IPS-15b (cell line): ENCODE data around the gene MT2A.

Experiments used
- H3K27me3 ChIP-seq: one replicate; pipeline ENCODE4 v1.6.1; 2013; ENCODE audit warnings: low read length; ENCODE audit not compliant: control insufficient read depth, insufficient read depth
- H3K36me3 ChIP-seq: one replicate; pipeline ENCODE4 v1.6.1; 2013; ENCODE audit warnings: low read length; ENCODE audit not compliant: control insufficient read depth, insufficient read depth
- H3K4me1 ChIP-seq: one replicate; pipeline ENCODE4 v1.6.1; 2013; ENCODE audit warnings: mild to moderate bottlenecking, low read length; ENCODE audit not compliant: control insufficient read depth, insufficient read depth
- H3K4me3 ChIP-seq: one replicate; pipeline ENCODE4 v1.5.1; 2013; ENCODE audit warnings: low read depth, low read length
- H3K9ac ChIP-seq: one replicate; pipeline ENCODE4 v1.6.1; 2013; ENCODE audit warnings: low read depth, mild to moderate bottlenecking, low read length
- H3K9me3 ChIP-seq: one replicate; pipeline ENCODE4 v1.6.1; 2013; ENCODE audit warnings: mild to moderate bottlenecking, low read length; ENCODE audit not compliant: control insufficient read depth, insufficient read depth

MT2A gene

DNA sequence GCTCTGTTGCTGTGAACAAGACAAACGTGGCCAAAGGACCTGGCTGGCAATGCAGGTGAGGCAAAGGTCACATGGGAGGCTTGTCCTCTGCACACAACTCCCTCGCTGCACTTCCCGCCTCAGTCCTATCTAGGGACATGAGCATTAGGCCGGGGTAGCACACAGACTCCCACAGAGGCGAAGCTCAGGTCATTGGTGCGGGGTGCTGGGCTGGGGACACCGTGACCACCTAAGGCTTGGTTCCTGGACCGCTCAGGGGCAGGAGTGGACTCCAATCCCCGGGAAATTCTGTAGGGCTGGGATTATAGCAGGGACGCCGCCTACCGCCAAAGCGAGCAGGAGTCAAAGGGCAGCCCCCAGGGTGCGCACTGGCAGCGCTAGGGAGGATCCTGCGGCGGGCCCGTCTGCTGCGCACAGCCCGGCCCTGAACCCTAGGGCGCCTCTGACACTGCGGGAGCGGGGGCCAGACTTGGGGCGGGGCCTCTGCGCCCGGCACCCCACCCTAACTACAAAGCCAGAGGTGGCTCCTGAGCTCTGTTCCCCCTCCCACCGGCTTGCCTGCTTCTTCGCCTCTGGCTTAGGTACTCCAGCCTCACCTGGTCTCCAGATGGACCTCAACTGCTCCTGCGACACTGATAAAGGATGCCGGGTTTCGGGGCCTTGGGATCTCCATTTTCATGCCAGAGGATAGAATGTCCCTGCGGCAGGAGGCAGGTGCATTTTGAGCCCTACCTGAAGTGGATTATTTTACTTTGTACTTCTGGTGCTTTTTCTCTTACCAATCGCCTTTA is 39.5 kb downstream of the MT2A start:
- Histone ChIP-seq H3K4me3 (peak overlapping the region; percentile 22), H3K9me3 (no peaks in the 10 kb centered on the region), H3K27me3 (peaks cover 98% of the 10 kb centered on the region), H3K4me1 (peaks cover 3% of the 10 kb centered on the region), H3K36me3 (no peaks in the 10 kb centered on the region), H3K9ac (no peak overlapping the region)

DNA sequence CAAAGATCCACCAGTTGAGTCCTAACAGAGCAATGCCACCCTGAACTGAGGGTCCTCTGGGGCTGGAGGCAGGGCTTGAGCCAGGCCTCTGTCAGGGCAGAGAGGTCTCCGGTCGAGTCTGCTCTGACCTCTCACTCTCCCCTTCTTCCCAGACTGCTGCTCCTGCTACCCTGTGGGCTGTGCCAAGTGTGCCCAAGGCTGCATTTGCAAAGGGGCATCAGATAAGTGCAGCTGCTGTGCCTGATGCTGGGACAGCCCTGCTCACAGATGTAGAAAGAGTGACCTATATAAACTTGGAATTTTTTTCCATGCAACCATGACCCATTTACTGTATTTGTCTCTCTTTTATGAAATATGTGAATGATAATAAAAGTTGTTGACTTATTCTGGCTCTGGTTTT is 40.9 kb downstream of the MT2A start:
- no peaks in the 10 kb centered on the region for H3K9me3 ChIP-seq
- H3K36me3 ChIP-seq, result no peaks in the 10 kb centered on the region
- H3K9ac ChIP-seq, result no peak overlapping the region
- peaks cover 92% of the 10 kb centered on the region for H3K27me3 ChIP-seq
- no peaks in the 10 kb centered on the region for H3K4me1 ChIP-seq
- H3K4me3 ChIP-seq, result no peak overlapping the region

DNA sequence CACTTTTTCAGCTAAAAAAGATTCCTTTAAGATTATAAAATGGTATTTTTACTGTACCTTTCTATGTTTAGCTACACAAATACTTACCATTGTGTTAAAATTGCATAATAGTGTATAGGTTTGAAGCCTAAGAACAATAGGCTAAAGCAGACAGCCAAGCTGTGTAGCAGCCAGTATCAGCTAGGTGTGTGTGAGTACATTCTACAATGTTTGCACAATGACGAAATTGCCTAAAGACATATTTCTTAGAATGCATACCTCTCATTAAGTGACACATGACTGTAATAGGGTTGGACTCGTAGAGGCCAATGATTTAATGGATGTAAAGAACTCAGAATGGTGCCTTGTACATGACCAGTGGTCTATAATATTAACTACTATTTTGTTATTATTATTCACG is 41.4 kb downstream of the MT2A start:
- Histone ChIP-seq H3K4me3 (no peak overlapping the region), H3K36me3 (no peaks in the 10 kb centered on the region), H3K4me1 (no peaks in the 10 kb centered on the region), H3K27me3 (peaks cover 89% of the 10 kb centered on the region), H3K9ac (no peak overlapping the region), H3K9me3 (no peaks in the 10 kb centered on the region)

DNA sequence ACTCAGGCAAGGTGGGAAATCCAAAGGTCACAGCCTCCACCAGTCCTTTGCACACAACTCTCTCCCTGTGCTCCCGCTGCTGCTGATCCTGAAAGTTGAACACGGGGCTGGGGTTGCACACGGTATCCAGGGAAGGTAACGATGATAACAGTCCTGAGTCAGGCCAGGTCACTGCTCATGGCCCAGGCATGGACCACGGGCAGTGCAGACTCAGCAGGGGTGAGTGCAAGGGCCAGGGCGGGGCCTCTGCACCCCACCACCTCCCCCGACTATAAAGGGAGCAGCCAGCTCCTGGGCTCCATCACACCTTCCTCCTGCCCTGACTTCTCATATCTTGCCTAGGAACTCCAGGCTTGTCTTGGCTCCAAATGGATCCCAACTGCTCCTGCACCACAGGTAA is 43.2 kb downstream of the MT2A start, which contains the start of gene MT1B:
TSS of gene MT1B (plus strand) at position 301 of the 400 bp plus-strand sequence. CDS start at position 369, 68 bp downstream.
- Histone ChIP-seq H3K9ac (no peak within 1 kb of the TSS), H3K36me3 (no peaks in the 10 kb centered on the region), H3K4me3 (no peak within 1 kb of the TSS), H3K9me3 (no peaks in the 10 kb centered on the region), H3K27me3 (peaks cover 89% of the 10 kb centered on the region), H3K4me1 (no peaks in the 10 kb centered on the region)

DNA sequence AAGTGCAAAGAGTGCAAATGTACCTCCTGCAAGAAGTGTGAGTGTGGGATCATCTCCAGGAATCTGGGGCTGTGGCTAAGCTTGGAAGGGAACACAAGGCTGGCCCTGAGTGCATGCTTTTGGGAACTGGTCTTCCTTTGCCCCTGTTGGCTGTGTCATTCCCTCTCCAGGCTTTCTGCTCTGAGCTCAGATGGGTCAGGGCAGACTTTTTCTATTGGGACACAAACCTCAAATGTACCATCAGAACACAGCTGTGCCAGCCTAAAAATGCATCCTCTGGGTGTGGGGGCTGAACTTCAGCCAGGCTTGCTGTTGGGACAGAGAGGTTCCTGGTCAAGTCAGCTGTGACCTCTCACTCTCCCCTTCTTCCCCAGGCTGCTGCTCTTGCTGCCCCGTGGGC is 44.2 kb downstream of the MT2A start:
- no peaks in the 10 kb centered on the region for H3K36me3 ChIP-seq
- no peak overlapping the region for H3K9ac ChIP-seq
- H3K4me3 ChIP-seq, result no peak overlapping the region
- no peaks in the 10 kb centered on the region for H3K9me3 ChIP-seq
- peaks cover 84% of the 10 kb centered on the region for H3K27me3 ChIP-seq
- H3K4me1 ChIP-seq, result no peaks in the 10 kb centered on the region

DNA sequence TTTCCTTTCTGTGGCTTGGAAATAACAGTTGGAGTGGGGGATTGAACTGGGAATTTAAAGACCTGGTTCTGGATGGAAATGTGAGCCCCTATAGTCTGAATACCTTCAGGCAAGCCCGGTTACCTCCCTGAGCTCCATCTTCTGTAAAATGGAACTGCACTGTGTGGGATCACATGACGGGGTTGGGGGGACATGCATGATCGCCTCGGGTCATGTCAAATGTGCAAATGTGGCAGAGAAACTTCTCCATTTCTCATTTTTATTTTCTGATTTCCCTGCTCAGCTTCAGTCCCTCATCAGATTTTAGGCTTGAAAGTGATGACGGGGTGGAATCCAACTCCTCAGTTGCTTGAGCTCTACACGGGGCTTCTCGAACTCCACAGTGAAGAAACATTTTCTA is 44.8 kb downstream of the MT2A start:
- Histone ChIP-seq H3K9ac (no peak overlapping the region), H3K27me3 (peaks cover 82% of the 10 kb centered on the region)

DNA sequence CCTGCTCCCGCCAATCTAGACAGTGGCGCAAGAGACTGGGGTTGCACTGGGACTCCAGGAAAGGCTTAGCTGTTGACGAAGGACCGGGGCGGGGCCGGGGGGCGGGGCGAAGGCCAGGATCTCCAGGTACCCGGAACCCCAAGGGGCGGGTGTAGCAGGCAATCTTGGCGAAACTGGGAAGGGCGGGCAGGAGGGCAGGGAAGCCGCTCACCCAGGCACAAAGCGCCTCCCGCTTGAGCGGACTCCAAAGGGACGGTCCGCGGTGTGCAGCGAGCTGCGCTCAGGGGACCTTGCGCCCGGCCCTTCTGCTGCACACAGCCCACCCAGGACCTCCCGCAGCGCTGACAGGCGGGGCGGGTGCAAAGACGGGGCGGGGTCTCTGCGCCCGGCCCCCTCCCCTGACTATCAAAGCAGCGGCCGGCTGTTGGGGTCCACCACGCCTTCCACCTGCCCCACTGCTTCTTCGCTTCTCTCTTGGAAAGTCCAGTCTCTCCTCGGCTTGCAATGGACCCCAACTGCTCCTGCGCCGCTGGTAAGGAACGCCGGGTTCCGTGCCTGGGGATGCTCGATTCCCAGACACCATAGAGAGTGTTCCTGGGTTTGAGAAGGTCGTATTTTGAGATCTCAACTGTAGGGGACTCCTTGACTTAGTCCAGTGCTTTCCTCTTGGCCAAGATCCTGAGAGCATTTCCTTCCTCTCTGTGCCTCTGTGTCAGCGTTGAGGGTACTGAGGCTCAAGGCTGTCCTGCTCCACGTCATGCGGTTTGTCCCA is 49.4 kb downstream of the MT2A start, which contains the start of gene MT1F:
TSS of gene MT1F (plus strand) at position 405 of the 772 bp plus-strand sequence. CDS start at position 505, 100 bp downstream.
- Histone ChIP-seq H3K9me3 (no peaks in the 10 kb centered on the region), H3K36me3 (no peaks in the 10 kb centered on the region), H3K4me1 (peaks cover 2% of the 10 kb centered on the region), H3K9ac (no peak within 1 kb of the TSS), H3K4me3 (peak within 1 kb of the TSS; percentile 77), H3K27me3 (peaks cover 84% of the 10 kb centered on the region)

More for the DNA sequence above, 44.8 kb downstream of the MT2A start:
- Histone ChIP-seq H3K4me1 (peaks cover 2% of the 10 kb centered on the region), H3K36me3 (no peaks in the 10 kb centered on the region), H3K4me3 (no peak overlapping the region), H3K9me3 (no peaks in the 10 kb centered on the region)

DNA sequence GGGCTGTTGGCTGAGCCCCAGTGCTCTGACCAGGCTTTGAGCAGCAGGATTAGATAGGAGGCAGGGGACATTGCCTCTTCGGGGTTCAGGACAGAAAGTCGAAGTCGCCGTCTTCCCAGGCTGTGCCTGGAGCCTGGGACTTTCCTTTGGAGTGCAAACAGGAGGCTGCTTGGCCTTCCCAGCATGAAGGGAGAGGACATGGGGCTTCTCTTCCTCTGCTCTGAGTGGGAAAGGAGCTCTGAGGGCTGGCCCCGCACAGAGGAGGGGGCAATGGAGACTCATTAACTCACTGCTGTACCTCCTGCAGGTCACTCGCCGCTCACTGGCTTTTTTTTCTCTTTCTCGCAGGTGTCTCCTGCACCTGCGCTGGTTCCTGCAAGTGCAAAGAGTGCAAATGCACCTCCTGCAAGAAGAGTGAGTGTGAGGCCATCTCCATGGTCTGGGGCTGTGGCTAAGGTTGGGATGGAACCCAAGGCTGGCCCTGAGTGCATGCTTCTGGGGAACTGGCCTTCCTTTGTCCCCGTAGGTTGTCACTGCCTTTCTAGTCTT is 50.0 kb downstream of the MT2A start:
- Histone ChIP-seq H3K36me3 (no peaks in the 10 kb centered on the region), H3K9me3 (no peaks in the 10 kb centered on the region), H3K9ac (no peak overlapping the region), H3K27me3 (peaks cover 84% of the 10 kb centered on the region), H3K4me3 (peak overlapping the region; percentile 77), H3K4me1 (peaks cover 2% of the 10 kb centered on the region)
